ENCODE data around the gene SPEN. TPM values are rescaled to one million over a fixed set of nuclear protein-coding genes. Genes with fewer than 3 reads are reported as not detected.
"Not testable (repeated sequence)": the region's sequence is repeated elsewhere in the genome, so short reads cannot be mapped to it uniquely, and the experiment has no call there.

The SPEN gene
- total RNA-seq, 1 donor from 2014 or later, result 19.2 TPM

DNA sequence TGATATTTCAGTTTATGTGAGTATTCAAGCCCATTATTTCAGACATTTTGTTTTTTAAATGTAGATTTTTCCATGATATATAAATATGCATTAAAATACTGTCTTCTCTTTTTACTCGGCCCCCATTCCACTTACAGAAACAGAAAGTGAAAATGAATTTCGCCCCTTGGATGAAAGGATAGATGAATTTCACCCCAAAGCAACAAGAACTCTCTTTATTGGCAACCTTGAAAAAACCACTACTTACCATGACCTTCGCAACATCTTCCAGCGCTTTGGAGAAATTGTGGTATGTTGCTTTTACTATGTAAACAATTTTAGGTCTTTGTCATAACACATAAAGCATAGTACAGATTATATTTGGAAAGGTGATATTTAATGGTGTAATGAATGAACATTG is 68.5 kb downstream of the SPEN start:
- TF ChIP-seq, protein P1, sequence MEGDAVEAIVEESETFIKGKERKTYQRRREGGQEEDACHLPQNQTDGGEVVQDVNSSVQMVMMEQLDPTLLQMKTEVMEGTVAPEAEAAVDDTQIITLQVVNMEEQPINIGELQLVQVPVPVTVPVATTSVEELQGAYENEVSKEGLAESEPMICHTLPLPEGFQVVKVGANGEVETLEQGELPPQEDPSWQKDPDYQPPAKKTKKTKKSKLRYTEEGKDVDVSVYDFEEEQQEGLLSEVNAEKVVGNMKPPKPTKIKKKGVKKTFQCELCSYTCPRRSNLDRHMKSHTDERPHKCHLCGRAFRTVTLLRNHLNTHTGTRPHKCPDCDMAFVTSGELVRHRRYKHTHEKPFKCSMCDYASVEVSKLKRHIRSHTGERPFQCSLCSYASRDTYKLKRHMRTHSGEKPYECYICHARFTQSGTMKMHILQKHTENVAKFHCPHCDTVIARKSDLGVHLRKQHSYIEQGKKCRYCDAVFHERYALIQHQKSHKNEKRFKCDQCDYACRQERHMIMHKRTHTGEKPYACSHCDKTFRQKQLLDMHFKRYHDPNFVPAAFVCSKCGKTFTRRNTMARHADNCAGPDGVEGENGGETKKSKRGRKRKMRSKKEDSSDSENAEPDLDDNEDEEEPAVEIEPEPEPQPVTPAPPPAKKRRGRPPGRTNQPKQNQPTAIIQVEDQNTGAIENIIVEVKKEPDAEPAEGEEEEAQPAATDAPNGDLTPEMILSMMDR (IDR thresholded peaks at IDR 0.05; ENCODE audit: insufficient read depth, low read length, severe bottlenecking), result no peak
- DNase-seq (ENCODE audit: low read depth) (no peak), FAIRE-seq (no peak)
- Histone ChIP-seq H3K27me3 (ENCODE audit: control insufficient read depth, insufficient read depth, low read length) (no peaks in the 10 kb centered on the region), H3K4me3 (ENCODE audit: low read depth, low read length) (no peak overlapping the region), H3K36me3 (ENCODE audit: control insufficient read depth, insufficient read depth, low read length) (peaks cover 8% of the 10 kb centered on the region)

DNA sequence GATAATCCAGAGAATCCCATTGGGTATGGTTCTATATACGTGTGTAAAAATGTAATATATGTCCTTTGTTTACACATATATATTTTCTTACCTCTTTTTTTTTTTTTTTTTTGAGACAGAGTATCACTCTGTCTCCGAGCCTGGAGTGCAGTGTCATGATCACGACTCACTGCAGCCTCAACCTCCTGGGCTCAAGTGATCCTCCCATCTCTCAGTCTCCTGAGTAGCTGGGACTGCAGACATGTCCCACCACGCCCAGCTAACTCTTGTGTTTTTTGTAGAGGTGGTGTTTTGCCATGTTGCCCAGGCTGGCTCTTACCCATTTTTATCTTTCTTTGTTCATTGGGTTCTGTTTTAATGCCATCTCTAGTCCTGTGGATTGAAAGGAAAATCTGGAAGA is 68.9 kb downstream of the SPEN start:
- H3K36me3 ChIP-seq (ENCODE audit: control insufficient read depth, insufficient read depth, low read length), result peaks cover 9% of the 10 kb centered on the region
- DNase-seq (ENCODE audit: low read depth) (peak; percentile 70), FAIRE-seq (no peak)
- no peak overlapping the region for H3K4me3 ChIP-seq (ENCODE audit: low read depth, low read length)
- H3K27me3 ChIP-seq (ENCODE audit: control insufficient read depth, insufficient read depth, low read length), result no peaks in the 10 kb centered on the region
- TF ChIP-seq, protein P1 (IDR thresholded peaks at IDR 0.05; ENCODE audit: insufficient read depth, low read length, severe bottlenecking), result no peak

DNA sequence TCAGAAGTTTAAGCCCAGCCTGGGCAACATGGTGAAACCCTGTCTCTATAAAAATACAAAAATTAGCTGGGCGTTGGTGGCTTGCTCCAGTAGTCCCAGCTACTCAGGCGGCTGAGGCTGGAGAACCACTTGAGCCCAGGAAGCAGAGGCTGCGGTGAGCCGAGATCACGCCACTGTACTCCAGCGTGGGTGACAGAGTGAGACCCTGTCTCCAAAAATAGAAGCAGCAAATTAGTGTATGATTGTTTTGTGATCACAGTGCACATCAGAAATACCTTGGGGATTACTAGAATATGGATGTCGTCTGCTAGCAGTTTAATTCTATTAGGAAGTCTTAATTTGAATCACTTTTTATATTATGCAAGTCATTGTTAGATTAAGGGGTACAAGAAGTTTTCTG is 69.4 kb downstream of the SPEN start:
- no peak for FAIRE-seq
- H3K27me3 ChIP-seq (ENCODE audit: control insufficient read depth, insufficient read depth, low read length), result no peaks in the 10 kb centered on the region
- H3K4me3 ChIP-seq (ENCODE audit: low read depth, low read length), result no peak overlapping the region
- no peak for DNase-seq (ENCODE audit: low read depth)
- peaks cover 10% of the 10 kb centered on the region for H3K36me3 ChIP-seq (ENCODE audit: control insufficient read depth, insufficient read depth, low read length)
- TF ChIP-seq, protein P1 (IDR thresholded peaks at IDR 0.05; ENCODE audit: insufficient read depth, low read length, severe bottlenecking), result no peak

DNA sequence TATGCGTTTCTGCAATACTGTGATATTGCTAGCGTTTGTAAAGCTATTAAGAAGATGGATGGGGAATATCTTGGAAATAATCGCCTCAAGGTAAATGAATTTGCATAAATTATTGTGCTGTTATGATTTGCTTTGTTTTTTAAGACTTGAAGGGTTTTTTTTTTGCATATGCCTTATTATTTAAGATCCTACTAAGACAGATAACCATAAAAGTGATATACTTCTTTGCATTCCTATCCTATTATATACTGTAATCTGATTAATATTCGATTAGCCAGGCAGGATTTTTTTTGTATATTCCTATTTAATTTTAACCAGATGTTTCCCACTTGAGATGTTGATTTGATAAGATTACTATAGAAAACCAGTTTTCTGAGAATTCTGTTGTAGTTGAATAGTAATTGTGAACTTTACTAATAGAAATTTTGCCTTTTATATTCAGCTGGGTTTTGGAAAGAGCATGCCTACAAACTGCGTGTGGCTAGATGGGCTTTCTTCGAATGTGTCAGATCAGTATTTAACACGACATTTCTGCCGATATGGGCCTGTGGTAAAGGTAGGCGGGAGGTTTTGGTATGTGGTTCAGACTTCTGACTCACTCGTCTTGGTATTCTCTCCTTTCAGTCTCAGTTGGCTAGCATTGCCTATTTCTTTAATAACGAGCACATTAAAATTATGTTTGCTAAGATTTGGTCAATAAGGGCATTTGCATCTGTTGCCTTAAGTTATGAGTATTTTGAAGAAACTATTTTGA is 71.6 kb downstream of the SPEN start:
- DNase-seq (ENCODE audit: low read depth) (peak; percentile 91), FAIRE-seq (no peak)
- TF ChIP-seq, protein P1 (IDR thresholded peaks at IDR 0.05; ENCODE audit: insufficient read depth, low read length, severe bottlenecking), result no peak
- no peaks in the 10 kb centered on the region for H3K27me3 ChIP-seq (ENCODE audit: control insufficient read depth, insufficient read depth, low read length)
- peaks cover 13% of the 10 kb centered on the region for H3K36me3 ChIP-seq (ENCODE audit: control insufficient read depth, insufficient read depth, low read length)
- no peak overlapping the region for H3K4me3 ChIP-seq (ENCODE audit: low read depth, low read length)

DNA sequence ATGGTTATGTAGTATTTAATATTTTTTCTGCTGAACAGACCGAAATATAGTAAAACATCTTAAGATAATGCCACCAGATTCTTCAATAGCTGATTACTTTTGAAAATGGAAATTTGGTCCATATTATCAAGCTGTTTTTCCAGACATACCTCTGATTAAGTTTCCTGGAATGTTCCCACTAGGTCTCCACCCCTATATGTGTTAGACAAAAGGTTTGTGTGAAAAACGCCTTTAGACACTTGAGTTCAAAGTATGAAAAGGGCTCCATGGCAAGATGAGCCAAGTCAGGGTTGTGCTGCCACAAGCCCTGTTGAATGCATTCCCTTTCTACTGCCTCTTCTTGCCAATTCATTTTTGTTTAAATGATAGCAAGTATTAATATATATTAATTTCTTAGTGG is 75.7 kb downstream of the SPEN start:
- peaks cover 17% of the 10 kb centered on the region for H3K36me3 ChIP-seq (ENCODE audit: control insufficient read depth, insufficient read depth, low read length)
- peak; percentile 7 for FAIRE-seq

DNA sequence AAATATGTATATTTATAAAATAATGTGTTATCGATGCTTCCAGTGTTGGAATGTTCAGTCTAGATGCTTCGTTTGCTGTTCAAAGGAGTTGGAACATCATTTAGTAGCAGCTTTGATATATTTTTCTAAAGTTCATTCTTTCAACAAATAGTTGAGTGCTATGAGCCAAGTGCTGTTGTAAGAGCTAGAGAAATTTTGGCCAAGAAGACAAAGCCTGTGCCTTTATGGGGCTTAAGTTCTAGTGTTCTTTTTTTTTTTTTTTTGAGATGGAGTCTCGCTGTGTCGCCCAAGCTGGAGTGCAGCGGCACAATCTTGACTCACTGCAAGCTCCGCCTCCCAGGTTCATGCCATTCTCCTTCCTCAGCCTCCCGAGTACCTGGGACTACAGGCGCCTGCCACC is 78.9 kb downstream of the SPEN start:
- H3K4me3 ChIP-seq (ENCODE audit: low read depth, low read length); DNase-seq (ENCODE audit: low read depth); H3K27me3 ChIP-seq (ENCODE audit: control insufficient read depth, insufficient read depth, low read length); FAIRE-seq: not testable (repeated sequence)
- peaks cover 30% of the 10 kb centered on the region for H3K36me3 ChIP-seq (ENCODE audit: control insufficient read depth, insufficient read depth, low read length)

More for the DNA sequence above, 75.7 kb downstream of the SPEN start:
- no peak overlapping the region for H3K4me3 ChIP-seq (ENCODE audit: low read depth, low read length)
- DNase-seq (ENCODE audit: low read depth), result peak; percentile 96
- TF ChIP-seq, protein P1 (IDR thresholded peaks at IDR 0.05; ENCODE audit: insufficient read depth, low read length, severe bottlenecking), result no peak
- no peaks in the 10 kb centered on the region for H3K27me3 ChIP-seq (ENCODE audit: control insufficient read depth, insufficient read depth, low read length)

All from bronchial epithelial cell (primary cell).